KBM-7 (cell line): ENCODE measurements around the gene OVAAL.
"Not testable (repeated sequence)": the region's sequence is repeated elsewhere in the genome, so short reads cannot be mapped to it uniquely, and the experiment has no call there.

Experiments
- DNase-seq: peaks from one replicate; pipeline ENCODE4 v3.0.0-alpha.2; 2015
- in situ Hi-C: fragments of 300-500 bp; cut with MboI; formaldehyde crosslinking; loops from 2 replicates; pipeline ENCODE4 v1.14.3; 2020; ENCODE audit warnings: low sequenced_read_pairs, low pct_unique_long_range_greater_than_20kb, mixed read lengths

OVAAL gene

DNA sequence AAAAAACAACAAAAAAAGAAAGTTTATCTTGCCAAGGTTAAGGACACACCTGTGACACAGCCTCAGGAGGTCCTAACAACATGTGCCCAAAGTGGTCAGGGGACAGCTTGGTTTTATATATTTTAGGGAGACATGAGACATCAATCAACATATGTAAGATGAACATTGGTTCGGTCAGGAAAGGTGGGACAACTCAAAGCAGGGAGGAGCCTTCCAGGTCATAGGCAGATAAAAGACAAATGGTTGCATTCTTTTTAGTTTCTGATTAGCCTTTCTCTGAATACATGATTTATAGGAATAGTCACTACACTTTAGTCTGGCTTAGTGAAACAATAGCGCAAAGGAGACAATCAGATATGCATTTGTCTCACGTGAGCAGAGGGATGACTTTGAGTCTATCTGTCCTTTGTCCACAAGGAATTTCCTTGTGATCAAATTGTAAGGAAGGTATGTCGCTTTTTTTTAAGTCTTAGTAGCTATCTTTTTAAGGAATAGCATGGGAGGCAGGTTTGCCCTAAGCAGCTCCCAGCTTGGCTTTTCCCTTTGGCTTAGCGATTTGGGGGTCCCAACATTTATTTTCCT lies 23.3 kb upstream of the OVAAL start:
- DNase-seq: no peak

DNA sequence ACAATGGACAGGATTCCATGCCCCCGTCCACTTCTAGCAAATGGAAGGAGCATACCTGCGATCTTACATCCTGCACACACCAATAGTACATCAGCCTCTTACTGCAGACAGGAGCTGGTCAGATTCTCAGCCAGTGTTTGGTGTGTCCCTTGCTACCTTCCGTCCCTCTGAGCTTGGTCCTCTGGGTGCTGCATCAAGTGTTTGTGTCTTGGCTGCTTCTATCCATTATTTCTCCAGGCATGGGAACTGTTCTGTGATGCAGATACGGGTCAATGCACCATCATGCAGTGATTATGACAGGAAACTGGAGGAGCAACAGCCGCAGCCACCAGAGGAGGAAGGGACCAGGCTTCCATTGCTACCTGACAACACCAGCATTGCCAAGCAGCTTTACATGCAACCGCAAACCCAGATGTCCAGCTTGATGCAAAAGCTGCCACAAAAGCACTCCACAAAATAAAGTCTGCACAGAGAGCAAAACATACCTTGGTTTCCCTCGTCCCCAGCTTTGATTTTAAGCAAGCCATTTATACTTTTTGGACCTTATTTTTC lies 21.9 kb upstream of the OVAAL start:
- DNase-seq: peak; percentile 55
- in situ Hi-C loops: no loop called here

More for the DNA sequence above, 23.3 kb upstream of the OVAAL start:
- in situ Hi-C loops: no loop called here

DNA sequence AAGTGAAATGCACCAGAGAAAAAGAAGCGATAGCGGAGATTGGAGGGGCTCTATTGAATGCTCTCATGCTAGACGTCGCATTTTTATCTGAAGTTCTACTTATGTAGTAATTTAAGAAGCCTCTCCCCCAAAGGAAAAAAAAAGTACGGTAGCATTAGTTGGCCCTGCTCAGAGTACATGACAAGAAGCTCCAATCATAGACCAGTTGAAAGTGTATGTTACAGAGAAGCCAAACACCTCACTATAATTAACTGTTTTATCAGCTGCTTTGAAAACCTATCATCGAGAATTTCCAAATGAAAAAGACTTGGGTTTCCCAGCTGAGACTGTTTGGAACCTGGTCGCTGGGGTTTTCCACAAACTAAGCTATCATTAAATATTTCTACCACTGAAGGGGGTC lies 19.6 kb upstream of the OVAAL start:
- in situ Hi-C loops: no loop called here

DNA sequence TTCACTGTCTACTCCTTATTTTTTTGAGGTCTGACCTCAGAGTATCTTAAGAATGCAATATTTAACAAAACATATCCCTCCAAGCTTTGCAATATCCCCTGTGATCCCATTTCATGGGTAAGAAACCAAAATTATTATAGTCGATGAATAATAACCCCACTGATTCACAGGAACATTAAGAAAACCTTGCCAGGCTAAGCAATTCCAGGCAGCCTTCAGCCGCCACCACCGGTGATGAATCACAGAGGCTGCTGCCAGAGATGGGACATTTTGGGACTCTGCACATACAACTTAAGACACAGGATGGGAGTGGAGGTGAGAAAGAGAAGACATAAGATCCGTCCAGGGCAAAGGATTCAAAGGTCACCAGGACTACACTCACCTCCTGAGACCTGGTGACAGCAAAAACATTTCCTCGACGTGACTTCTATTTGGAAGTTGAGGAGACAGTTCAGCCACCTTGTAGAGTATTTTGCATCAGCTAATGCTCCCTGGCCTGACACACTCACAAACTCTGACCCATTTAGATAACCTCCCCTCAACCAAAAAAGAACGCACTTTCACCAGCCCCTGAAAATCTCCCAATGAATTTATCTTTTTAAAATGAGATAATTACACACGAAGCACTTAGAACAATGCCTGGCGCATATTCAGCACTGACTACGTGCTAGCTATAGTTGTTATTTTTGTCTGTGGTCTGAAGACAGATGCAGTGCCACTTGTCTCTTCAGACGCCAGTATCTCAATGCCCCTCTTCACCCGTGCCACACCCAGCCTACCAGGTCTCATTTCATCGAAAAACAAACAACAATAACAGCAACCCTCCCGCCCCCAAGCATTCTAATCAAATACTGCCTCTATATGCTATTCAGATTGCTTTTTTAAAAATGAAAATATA lies 17.8 kb upstream of the OVAAL start:
- DNase-seq: no peak
- in situ Hi-C loops: no loop called here

More for the DNA sequence above, 19.6 kb upstream of the OVAAL start:
- DNase-seq: no peak

DNA sequence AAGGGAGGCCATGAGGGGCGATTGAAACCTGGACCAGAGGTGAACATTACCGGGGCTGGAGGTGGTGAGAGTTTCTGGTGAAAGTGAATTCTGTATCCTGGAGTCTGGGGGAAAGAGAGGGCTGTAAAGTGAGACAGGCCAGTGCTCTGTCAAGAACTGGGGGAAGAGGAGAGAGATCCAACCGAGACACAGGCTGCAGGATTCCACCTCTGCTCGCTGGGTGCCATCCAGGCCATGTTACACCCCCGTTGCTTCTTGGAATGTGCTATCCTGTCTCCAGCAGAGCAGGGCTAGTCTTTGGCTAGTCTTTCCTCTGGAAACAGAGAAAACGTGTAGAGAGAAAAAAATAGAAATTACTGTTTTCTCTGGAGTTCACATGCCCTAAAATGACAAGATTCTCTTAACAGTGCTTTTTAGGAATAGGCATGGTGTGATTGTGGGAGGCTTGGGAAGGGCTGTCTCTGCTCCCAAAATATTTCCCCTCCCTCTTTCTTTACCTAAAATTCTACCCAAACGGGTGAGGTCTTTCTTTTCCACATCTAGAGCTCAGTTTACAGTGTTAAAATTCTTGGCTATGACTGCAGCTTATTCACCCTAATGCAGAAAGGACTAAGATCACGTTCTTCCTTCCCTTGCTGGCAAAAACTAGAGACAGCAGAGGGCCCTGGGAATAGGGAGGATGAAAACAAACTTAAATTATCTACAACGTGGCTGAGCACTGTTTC lies 16.5 kb upstream of the OVAAL start:
- in situ Hi-C loops: no loop called here
- DNase-seq: no peak

DNA sequence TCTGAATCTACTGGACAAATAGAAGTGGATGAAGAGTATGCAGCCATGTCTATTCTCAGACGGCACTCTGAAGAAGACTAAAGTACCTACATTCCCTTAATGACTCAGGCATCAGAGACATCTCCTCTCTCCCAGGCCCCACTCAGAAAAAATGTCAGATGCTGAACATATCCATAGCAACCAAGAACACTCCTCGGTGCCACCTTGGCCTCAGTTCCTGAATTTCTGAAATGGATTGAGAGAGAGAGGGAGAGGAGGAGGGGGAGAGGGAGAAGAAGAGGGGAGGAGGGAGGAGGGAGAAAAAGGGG lies 16.0 kb upstream of the OVAAL start:
- DNase-seq: no peak
- in situ Hi-C loops: no loop called here

DNA sequence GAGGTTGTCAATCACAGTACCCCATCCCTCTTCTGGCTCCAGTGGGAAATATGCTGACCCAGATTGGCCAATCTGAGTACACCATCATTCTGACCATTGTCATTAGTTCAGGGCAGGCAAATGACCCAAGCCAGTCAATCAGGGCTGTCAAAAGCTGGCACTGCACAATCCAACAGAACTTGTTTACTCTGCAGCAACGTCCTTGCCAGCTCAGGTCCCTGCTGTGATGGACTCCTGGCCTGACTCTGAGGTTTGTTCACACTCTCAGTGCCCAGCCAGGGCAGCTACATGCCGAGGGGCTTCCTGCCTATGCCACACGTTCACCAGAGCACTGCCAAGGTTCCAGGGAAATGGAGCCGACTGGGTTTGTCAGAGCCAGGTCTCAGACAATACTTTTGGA lies 14.7 kb upstream of the OVAAL start:
- in situ Hi-C loops: no loop called here
- DNase-seq: no peak

DNA sequence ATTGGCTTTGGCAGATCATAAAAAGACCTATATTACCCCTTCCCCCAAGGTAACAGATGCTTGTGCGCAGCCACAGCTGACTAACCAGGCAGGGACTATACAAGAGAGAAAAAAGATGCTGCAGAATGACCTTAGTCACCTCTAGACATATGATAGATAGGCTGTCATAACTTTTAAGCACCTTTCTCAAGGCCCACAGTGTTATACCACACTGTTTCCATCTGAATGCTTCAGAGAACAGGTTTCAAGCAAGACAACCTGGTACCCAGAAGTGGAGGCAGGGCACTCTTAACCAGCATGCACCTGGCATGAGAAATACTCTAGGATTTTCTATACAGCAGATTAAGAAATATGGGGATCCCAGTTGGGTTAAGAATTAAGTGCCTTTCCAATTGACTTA lies 12.8 kb upstream of the OVAAL start:
- no peak for DNase-seq
- in situ Hi-C loops: no loop called here

DNA sequence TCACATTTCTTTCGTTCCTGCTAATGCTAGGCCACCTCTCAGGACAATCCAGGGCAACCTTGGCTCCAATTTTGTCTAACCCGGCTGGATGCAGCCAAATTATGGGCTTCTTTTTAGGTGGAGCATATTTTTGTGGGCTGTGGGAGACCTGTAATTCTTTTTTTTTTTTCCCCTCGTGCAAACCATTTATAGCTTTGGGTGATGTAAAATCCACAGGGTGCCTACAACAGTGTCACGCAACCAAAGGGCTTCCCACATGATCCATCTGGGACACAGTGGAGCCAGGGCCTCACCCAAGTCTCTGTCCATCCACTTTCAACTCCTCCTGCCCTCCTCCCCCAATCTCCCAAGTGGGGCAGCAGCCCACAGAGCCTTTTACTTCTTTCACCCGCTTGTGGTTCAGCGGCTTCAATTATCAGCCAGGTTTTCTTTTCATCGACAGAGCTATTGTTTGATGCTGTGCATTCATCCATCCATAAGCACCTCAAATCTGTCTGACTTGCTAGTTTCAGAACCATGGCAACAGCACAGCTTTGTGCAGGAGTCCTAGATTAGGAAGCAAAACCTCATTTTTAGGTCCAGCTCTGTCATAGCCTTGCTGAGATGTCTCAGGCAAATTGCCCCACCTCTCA lies 10.0 kb upstream of the OVAAL start:
- in situ Hi-C loops: no loop called here
- no peak for DNase-seq

DNA sequence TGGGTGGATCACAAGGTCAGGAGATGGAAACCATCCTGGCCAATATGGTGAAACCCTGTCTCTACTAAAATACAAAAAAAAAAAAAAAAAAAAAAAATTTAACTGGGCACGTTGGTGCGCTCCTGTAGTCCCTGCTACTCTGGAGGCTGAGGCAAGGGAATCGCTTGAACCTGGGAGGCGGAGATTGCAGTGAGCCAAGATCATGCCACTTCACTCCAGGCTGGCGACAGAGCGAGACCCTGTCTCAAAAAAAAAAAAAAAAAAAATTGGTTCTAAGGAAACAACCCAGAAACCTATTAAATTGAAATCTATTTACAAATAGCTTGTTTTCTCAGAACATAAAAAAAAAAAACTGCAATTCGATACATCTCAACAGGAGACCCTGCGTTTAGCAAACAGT lies 9.0 kb upstream of the OVAAL start:
- DNase-seq, in situ Hi-C loops: not testable (repeated sequence)

DNA sequence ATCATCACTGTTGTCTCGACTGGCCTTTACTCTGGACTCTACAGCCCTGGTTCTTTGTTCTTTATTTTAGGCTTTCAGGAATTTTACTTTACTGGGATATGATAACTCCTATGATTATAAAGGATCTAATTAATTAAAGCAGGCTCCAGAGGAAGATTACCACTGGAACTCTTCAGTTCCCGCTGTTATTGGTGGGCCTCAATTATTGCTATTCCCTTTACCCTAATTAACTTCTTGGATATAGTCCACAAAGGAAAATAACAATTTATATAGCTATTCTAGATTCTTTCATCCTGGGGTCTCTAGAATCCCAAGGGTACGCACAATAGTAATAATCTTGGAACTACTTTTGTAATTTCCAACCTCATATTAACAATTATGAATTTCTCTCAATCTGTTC lies 8.5 kb upstream of the OVAAL start:
- in situ Hi-C loops: no loop called here
- DNase-seq: no peak

DNA sequence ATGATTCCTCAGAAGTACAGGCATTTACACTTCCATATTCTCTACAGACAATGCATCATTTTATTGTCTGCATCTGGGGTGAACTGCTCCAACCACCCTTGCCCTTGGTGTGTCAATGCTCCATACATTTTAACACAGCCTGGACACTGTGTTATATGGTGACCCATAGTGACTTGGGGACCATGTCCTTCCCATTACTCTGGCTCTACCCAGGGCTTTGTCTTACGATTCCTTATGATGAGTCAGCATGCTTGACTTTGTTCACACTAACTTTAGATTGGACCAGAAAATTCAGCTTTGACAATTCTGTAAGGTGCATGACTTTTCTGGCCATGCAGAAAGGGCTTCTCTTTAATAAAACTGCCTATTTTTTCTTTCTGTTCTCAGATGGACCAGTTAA lies 6.8 kb upstream of the OVAAL start:
- DNase-seq: no peak
- in situ Hi-C loops: no loop called here

DNA sequence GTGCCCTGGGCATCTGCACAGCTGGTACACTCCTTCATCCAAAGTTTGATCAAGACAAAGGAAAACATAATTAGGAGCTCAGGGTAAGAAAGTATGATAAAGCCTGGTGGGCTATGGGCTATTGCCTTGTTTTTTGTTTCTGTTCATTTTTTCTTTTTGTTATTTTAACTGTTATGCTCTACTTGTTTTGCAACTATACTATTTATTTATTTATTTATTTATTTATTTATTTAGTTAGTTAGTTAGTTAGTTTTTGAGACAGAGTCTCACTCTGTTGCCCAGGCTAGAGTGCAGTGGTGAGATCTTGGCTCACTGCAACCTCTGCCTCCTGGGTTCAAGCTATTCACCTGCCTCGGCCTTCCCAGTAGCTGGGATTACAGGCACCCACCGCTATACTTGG lies 5.7 kb upstream of the OVAAL start:
- in situ Hi-C loops, DNase-seq: not testable (repeated sequence)

DNA sequence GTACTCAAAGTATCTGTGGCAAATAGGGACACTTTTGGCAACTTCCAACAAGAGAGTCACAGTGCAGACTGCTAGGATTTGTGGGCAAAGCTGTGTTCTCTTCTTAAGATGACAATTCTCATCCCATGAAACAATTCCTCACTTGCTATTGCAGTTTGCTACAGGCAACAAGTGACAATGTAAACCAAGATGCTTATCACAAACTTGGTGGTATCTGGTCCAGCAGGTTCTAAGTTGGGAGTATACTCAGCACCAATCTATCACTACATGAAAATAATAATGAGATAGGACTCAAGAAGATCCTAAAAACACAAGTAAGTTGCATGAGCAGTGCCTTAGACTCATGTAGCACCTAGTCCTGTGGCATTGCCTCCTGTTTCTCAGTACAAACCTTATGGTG lies 3.4 kb upstream of the OVAAL start:
- DNase-seq: no peak
- in situ Hi-C loops: no loop called here

DNA sequence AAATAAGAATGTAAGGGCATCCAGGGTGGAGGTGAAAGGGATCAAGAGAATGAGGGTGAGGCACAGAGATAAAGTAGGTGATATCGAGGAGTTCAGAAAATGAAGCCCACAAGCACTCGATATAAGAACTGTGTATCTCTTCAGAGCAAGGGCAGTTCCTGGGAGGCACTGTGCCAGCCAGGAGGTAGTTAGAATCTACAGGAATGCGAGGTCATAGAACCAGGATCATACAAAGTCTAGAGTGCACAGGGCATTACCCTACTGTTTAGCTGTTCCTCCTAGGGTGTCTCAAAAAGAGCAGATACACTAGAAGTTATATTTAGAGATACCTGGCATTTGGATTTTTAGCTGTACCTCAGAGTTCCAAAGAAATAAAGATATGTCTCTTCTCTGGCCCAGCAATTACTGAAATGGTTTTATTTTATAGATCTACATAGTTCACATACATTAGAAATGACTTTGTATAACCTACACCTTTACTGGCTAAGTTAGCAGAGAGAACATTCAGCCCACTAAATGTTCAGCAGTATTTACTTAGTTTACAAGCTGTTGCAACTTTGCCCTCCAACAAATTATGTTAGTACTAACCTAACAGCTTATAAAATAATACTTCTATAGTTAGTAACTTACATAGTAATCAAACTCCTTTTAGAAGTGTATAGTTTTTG lies 1.6 kb downstream of the OVAAL start:
- no peak for DNase-seq
- in situ Hi-C loops: no loop called here

DNA sequence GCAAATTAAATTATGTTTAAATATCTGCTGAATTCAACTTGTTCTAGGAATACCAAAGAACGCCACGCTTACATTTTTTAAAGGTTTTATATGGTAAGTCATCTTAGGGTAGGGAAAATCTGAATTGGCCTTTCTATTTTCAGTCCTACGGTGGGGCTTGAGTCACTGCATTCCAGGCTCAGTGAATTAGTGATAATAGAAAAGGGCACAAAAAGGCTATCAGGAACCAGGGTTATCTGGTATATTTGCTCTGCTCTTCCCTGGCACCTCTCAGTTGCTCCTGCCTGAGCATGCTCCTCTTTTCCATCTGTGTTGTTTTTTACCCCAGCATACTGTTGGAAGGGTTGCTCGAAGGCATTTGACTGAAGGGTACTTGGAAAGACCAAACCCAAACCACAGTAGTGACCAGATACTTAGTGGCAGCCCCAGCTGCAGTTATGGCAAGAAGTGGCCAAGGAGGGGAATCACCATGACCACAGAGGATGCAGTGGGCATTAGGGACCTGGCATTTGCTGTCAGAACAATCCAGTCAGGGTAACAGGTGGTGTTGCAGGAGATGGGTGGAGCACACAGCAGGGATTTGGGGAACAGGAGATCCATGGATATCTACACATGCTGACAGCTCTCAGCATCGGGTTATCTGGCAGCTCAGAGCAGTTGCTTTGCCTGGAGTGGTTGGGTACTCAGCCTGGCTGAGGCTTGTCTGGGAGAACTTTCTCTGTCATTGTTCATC lies 2.3 kb downstream of the OVAAL start:
- in situ Hi-C loops: no loop called here
- no peak for DNase-seq

DNA sequence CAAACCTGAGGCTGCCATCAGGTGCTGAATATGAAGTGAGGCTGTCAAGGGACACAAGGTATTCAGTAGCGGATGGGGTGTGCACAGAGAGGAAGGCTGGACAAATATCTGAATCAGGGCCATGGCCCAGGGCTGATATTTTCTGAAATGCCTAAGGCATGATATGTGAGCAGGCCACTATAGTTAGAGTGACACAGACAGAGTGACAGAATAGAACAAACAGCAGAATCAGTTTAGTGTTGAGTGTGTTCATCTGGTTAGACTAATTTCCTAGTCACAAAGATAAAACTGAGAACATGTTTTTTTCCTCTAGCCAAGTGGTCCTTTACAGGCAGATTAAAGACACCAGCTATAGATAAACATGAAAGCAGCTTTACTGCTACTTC lies 3.9 kb downstream of the OVAAL start:
- no peak for DNase-seq
- in situ Hi-C loops: no loop called here

DNA sequence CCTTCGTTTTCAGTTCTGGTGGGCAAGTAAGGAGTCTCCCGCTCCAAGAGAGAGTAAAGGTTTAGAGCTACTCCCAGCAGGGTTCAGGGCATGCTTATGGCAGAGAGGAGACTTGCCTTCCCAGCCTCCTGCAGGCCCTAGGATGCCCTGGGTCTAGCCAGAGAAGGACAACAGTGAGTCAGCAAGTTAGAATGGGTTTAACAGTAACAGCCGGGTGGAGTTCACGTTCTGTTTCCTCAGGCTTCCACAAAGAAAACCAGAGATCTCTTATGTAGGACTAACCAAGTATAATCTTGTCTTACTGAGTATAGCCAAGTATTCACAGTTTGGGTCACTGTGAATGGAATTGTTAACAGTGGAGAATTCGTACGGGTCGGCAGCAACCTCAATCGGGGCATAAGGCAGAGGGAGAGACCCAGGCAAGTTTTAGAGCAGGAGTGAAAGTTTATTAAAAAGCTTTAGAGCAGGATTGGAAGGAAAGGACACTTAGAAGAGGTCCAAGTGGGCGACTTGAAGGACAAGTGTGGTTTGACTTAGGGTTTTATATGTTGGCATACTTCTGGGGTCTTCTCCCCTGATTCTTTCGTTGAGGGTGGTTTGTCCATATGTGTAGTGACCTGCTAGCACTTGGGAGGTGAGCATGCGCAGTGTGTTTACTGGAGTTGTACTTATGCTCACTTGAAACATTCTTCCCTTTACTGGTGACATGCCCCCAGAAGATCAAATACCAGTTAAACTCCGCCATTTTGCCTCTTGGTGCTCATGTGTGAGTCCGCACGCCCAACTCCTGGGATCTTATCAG lies 4.5 kb downstream of the OVAAL start:
- in situ Hi-C loops: no loop called here
- DNase-seq: no peak
